ENCODE measurements around the gene CEP68.
"Not testable (repeated sequence)": the region's sequence is repeated elsewhere in the genome, so short reads cannot be mapped to it uniquely, and the experiment has no call there.

GRCh38 chr2:65125457-65125856, 69.2 kb downstream of the CEP68 start:
- TF ChIP-seq CTCF, POLR2AphosphoS5, POLR2A (IDR thresholded peaks at IDR 0.05): not testable (repeated sequence)
